Eye (tissue), 1 donor: ENCODE measurements around the gene CORO2A.
"Not testable (repeated sequence)": the region's sequence is repeated elsewhere in the genome, so short reads cannot be mapped to it uniquely, and the experiment has no call there.

ENCODE experiments used
- DNase-seq: peaks from one replicate; pipeline ENCODE4 v3.0.0-alpha.2; 2015

Gene CORO2A

DNA sequence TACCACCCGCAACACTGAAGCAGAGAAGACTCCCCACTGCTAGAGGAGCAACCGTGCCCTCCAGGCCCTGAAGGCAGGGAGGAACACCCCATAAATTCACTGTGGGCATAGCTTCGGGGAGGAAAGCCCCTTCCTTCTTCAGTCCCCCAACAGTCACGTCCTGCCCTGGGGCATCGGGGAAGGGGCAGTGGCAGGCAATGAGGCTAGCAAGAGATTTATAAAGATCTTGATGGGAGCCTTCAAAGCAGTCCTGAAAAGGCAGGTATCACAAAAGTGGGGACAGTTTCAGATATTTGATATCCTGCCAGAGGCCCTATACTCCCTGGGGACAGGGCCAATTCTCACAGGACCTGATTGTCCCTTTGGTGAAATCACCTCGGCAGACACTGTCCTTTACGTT lies 56.5 kb downstream of the CORO2A start:
- no peak for DNase-seq

DNA sequence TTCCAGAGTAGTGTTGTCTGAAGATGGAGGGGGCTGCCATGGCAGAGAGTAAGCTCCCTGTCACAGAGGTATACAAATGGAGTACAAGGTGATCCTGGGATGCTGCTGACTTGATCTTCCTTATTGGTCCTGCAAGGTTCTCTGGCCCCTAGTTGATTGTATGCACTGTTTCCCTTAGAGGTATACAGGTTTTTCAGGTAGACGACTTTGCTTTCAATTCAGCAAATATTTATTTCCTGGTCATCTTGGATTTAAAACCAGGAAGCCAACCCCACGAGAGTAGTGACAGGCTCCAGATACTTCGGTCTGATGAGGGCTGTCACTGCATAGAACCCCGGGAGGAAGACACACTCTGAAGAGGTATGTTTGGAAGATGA lies 56.9 kb downstream of the CORO2A start:
- no peak for DNase-seq

DNA sequence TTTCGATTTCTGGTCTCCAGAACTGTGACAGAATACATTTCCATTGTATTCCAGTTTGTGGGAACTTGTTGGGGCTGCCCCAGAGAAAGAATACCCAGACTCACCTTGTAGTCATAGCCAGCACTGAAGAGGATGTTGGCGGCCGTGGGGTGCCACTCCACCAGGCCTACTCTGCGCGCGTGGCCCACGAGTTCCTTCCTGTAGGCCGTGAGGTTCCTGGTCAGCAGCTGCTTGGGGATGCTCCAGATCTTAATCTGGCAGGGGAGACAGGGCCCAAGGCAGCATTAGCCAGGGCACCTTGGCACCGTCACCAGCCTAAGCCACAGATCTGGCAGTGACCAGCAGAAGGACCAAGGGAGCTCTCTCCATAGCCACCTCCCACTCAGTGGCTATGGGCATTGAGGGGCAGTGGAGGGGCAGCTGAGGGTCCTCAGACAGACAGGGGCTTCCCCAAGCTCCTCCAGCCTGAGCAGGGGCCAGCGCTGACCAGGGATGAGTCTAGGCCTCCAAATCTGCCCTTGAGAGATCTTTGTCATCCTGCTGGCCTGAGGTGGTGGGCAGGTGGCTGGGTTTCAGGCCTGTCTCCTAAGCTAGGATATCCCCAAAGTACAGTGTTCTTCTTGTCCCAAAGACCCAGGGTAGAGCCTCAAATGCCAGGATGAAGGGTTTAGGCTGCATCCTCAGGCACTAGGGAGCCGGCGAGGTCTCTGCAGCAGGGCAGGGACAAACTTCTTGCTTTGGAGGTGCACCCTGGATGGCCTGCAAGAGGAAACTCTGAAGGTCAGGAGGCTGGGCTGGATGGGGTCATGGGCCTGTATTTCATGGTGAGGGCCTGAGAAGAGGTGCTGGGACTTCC lies 57.5 kb downstream of the CORO2A start:
- no peak for DNase-seq

DNA sequence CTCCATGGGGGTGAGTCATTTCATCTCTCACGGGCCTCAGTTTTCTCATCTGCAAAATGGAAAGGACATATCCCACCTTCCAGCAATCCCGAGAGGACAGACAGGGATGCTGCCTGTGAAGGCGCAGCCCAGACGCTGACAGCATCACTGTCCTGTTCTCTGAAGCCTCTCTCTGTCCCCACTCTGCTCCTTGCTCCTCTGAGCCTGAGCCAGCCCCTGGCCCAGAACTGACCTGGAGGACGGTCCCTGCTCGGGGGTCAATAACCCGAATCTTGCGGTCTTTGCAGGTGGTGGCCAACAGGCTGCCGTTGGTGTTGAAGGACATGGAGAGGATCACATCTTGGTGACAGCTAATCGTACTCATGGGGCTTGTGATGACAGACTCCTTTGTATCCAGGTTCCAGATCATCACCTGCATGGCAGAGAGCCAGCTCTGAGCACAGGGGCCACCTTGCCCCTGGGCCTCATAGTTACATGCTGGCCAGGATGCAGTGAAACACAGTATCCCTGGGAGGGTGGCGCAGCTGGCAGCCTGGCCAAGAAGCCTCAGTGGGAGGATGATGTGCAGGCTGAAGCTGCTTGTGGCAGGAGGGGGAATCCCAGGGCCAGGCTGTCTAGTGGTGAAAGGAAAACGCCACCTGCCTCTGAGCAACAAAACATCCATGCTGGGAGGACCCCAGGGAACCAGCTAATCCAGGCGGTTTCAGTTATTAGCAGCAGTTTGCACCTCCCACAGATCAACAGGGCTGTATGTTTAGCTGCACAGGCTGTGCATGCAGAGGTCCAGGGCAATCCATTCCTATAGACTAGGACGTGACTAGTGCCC lies 59.4 kb downstream of the CORO2A start:
- peak; percentile 75 for DNase-seq

DNA sequence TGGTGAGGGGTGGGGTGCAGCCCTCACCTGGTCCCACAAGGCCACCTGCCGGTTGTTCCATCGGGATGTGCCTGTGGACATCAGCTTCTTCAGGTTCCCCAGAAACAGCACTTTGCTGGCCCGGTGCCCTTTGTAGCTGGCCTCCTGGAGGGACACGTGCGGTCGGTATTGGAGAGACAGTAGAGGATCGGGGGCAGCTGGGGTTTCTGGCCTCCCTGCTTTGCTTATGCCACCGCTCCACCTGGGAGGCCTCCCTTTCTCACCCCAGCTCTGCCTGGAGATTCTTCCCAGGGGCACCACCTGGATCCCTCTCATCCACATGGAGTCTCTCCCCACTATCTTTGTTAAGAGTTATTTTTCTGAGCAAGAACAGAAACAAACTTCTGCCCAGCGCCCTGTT lies 60.3 kb downstream of the CORO2A start:
- no peak for DNase-seq

DNA sequence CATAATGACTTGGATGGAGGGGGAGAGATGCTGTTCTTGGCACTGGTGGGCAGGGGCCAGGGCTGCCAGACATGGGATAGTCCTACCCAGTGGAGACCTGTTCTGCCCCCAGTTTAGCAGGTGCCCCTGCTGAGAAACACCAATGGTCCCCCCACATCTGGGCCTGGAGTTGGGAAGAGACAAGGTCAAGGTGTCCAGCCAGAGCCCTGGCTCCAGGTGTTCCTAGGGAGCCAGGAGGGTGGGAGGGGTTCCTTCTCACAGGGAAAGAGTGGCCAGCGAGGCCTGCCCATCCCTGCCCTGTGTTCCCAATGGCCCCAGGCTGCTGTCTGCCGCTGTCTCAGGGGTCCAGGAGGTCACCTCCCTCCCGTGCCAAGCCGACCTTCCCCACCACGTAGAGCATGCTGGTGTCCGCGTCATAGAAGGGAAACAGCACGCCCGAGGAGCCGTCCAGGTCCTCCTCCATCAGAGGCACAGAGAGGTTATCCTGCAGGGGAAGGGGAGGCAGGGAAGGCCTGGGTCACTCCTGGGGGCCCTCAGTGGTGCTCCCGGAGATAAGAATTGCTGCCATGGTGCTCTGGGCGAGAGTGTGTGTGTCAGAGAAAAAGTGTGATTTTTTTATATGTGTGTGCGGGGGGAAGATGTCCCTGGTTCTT lies 61.7 kb downstream of the CORO2A start:
- DNase-seq: no peak

DNA sequence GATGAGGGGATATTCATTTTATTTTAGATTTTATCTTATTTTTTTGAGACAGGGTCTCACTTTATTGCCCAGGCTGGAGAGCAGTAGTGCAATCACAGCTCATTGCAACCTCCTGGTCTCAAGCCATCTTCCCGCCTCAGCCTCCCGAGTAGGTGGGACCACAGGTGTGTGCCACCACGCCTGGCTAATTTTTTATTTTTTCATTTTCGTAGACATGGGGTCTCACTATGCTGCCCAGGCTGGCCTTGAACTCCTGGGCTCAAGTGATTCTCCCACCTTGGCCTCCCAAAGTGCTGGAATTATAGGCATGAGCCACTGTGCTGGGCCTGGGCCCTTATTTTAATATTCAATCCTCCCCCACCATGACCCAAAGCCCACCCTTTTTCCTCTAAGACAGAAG lies 62.4 kb downstream of the CORO2A start:
- not testable (repeated sequence) for DNase-seq

DNA sequence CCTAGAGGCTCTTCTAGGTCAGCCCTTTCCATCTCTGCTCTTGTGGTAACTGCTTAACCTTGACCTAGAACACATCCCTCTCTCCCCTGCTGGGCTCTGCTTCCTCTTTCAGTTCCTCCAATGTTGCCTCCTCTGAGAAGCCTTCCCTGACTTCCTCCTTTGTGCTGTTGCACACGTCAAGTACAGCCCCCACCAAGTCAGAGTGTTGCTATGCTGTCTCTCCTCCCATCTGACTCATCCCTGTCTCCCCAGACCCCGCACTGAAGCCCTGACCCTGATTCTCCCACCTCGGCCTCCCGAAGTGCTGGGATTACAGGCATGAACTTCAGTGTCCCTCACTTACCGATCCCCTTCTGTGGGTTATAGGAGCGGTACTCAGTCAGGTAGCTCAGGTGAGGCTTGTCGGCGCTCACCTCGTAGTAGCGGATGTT lies 63.0 kb downstream of the CORO2A start:
- no peak for DNase-seq

DNA sequence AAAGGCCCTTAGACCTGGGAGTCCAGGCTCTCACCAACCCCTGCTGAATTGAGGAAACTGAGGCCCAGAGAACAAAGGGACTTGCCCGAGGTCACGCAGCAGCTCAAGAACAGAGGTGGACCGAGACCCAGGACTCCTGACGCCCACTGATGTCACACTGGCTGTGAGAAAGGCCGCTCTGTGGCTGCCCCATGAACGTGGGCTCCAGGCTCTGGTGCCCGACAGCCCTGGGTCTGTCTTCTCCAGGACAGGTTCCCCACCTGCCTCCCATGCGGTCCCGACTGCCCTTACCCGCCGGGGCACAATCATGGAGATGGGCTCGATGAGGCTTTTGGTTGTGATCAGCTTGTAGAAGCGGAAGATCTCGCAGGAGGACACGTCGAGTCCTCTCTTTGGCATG lies 64.1 kb downstream of the CORO2A start:
- no peak for DNase-seq

DNA sequence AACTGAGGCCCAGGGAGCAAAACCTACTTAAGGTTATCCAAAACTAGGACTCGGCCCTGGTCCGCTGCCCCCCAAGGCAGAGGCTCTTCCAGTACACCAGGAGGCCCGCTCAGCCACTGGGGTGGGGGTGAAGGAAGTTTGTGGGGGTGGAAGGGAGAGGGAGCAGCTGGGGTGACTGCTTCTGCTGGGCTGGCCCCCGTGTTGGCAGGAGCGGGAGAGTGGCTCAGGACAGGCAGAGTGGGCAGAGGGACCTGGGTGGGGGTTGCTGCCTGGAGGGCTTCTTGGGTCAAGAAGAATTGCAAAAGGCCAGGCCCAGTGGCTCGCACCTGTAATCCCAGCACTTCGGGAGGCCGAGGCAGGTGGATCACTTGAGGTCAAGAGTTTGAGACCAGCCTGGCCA lies 65.2 kb downstream of the CORO2A start:
- no peak for DNase-seq

DNA sequence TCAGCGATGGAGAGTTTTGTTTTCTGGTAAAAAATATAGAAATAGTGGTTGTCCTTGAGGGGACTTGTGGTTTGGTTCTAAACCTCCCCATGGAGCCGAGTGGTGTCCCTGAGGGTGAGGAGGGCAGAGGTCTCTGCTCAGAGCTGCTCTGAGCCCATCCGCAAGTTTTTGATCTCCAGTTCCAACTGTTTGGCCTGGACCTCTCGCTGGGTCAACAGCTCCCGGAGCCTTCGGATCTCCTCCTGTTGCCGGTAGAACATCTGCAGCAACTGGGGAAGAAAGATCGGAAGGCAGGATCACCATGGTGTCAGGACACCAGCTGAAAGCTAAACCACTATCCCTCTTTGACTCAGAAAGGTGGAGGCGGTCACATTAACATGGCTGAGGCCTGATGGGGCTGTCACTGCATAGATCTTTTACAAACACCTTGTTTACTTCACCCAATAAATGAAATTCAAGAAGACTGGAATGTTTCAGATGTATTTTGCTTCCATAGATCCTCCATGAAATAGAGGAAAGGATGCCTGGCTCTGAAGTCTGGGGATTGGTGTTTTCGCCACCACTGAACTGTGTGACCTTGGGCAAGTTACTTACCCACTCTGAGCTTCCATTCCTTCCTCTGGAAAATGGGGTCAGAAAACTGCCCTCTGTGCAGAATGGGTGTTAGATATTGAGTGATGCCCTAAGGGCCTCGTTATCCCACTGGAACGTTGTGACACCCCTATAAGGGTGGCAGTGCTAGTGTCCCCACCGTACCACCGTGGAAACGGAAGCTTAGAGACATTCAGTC lies 67.6 kb downstream of the CORO2A start:
- DNase-seq: no peak

DNA sequence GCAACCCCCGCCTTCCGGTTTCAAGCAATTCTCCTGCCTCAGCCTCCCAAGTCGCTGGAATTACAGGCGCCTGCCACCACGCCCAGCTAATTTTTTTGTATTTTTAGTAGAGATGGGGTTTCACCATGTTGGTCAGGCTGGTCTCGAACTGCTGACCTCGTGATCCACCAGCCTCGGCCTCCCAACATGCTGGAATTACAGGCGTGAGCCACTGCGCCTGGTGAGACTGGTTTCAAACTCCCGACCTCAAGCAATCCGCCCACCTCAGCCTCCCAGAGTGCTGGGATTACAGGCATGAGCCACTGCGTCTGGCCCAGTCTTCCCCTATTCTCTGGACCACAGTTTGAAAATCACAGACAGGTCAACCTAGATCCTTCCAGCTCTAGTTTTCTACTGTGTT lies 68.3 kb downstream of the CORO2A start:
- not testable (repeated sequence) for DNase-seq

DNA sequence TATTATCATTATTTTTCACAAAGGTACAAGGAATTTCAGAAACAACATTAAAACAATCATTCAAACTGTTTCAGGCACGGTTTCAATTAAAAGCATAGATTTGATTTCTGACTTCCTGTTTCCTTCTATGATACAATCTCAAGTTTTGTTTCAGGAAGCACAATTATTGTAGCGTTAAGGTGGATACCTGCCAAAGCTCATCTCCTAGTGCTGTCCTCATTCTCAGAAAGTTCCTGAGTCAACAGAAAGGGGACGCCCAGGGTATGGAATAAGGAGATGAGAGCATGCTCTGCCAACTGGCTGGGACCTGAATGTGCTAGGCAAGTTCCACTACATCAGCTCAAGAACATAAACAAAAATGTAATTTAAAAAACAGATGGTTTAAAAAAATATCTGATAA lies 71.4 kb downstream of the CORO2A start:
- DNase-seq: no peak

DNA sequence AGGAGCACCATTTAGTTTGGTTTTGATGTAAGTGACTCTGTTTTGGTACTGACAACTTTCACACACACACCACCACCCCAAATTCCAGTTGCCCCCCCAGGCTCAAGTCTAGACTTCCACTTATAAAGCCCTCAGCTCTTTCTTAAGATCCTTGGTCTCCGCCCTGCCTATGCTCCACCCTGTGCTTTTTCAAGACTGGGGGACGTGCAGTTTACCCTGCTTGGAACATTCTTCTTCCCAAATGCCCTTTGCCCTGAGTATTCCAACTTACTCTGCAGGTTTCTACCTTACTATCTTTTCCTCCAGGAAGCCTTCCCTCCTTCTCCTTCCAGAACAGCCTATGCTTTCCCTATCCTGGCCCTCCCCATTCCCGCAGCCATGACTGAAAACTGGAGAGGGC lies 72.0 kb downstream of the CORO2A start:
- no peak for DNase-seq

DNA sequence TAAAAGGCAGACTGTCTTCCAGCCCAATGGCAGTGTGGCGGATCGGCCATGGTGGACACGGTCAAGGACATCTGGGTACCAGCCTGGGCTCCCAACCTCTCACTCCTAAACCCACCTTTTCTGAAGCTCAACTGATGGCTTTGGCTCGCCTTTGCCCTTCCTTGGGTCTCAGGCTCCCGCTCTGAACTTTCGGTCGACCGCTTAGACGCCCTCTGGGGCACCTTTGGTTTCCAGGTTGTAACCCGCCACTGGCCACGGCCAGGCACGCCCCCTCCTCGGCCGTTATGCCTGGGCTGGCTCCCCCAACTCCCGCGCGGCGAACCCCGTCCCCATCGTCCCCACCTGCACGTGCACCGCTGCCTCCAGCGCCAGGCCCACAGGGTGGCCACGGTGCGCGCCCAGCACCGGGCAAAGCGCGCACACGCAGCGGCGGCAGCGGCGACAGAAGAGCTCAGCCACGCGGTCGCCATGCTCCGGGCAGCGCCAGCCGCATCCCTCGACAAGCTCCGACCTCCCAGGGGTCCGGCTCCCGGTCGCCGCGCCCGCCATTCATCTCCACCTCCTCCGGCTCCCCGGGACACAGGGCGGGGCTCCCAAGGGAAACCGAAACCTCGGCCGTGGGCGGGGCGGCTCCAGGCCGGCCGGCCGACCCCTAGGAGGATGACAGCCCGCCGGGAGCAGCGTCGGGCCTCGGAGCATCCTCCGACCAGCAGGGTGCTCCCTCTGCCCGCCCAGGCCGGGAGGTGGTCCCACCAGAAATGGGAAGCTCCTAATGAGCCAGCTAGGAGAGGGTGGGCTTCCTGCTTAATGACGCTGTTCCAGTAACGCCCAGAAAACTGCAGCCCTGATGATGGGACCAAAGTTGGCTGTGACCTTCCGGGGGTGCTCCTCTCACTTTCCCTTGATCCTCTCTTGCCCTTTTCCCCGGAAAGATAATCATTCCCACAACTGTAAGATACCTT lies 73.5 kb downstream of the CORO2A start, which contains the start of gene TRIM14:
TRIM14 (minus strand) TSS at position 583 of the 962 bp plus-strand sequence; CDS start at position 549, 34 bp downstream.
- DNase-seq: peak; percentile 75

DNA sequence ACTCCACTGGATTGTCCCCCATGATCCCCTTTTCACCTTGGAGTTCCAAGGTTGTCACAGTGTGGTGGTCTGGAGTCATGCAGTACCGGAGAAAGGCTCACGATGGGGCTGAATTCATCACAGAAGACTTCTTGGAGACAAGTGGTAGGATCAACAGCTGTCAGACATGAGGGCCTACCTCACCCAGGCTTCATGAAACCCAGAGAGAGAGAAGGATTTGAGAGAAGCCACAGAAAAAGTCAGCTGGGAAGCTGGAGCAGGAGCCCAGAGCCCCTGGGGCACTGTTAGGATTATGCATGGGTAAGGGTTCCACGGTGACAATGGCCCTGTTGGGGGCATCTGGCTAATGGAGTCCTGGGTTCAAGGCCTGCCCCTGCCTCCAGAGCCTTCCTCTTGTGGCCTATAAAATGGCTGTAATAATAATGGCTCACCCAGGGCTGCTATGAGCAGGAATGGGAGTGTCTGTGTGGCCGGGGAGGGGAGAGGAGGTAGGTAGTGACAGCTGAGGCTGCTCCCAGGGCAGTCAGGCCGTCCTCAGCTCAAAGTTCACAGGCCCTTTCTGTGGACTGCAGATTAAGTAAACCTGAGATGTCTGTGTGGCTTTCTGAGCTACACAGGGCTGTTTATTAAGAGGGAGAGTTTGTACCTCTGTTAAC lies 74.3 kb downstream of the CORO2A start:
- DNase-seq: peak; percentile 57

DNA sequence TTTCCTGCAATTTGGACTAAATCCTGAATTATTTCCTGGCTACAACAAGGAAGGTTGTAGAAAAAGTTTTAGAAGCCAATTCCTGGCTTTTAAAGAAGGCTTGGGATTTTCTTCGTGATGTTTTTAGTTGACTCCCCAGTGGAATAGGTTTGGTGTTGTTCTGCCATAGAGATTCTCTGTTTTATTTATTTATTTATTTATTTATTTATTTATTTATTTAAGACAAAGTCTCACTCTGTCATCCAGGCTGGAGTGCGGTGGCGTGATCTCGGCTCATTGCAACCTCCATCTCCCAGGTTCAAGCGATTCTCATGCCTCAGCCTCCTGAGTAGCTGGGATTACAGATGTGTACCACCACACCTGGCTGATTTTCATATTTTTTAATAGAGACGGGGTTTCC lies 75.3 kb downstream of the CORO2A start:
- not testable (repeated sequence) for DNase-seq

DNA sequence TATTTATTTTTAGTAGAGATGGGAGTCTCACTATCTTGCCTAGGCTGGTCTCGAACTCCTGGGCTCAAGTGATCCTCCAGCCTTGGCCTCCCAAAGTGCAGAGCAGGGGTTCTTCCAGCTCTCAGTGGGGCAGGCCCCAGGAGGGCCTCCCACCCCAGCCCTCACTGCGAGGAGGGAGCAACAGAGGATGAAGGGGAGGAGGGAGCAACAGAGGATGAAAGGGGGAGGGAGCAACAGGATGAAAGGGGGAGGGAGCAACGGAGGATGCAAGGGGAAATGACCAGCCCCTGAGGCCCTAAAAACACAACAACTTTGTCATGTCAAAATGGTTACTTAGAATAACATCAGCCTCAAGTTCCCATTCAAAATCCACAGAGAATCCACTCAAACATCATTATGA lies 83.4 kb downstream of the CORO2A start:
- DNase-seq: no peak

DNA sequence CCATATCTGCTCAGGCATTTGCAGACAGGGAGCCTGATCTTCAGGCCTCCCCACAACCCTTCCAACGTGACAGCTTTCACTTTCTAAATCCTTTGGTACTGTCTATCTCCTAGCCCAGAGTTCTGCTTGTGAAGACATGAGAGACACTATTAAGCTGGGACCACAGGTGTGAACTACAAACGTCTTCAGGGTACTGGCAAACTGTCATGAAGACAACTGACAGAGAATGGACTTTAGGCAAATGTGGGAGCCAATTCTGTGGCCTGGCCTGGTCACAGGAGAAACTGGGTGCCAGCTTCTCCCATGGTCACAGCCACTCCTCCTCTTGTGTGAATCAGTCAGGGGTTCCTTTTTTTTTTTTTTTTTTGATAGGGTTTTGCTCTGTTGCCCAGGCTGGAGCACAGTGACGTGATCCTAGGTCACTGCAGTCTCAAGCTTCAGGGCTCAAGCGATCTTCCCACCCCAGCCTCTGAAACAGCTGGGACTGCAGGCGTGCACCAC lies 83.9 kb downstream of the CORO2A start:
- no peak for DNase-seq

DNA sequence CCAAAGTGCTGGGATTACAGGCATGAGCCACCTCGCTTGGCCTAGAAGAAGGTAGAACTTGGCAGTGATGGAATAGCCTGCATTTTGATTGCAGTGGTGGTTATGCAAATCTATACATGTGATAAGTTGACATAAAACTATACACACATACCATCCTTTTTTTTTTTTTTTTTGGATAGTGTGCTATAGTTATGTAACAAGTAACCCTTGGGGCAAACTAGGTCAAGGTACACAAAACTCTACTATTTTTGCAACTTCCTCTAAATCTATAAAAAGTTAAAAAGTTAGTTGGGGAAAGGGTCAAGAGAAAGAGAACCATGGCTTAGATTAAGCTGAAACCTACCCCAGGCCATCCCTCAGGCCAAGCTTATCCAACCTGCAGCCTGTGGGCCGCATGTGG lies 84.5 kb downstream of the CORO2A start:
- no peak for DNase-seq

DNA sequence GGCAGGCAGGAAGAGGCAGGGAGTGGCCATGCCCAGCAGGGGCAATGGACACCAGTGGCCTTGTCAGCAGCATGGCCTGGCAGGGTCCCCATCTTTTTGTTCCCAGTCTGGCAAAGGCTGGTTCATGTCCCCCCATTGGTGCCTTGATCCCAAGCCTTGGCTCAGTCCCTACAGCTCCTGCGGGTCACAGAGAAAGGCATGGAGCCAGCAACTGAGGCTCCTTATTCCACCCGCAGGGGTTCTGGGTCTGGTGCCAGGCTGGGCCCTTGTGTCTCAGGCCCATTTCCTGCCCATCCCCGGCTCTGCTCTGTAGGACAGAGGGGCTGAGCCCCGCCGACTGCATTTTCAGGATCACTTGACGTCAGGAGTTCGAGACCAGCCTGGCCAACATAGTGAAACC lies 87.4 kb downstream of the CORO2A start:
- no peak for DNase-seq
